SIG-M5 (cell line): Measurements from ENCODE around the gene HOXA4.

Experiments
- DNase-seq: peaks from one replicate; lab custom pipeline; 2025; lab: John Stamatoyannopoulos, UW

HOXA4 gene

DNA sequence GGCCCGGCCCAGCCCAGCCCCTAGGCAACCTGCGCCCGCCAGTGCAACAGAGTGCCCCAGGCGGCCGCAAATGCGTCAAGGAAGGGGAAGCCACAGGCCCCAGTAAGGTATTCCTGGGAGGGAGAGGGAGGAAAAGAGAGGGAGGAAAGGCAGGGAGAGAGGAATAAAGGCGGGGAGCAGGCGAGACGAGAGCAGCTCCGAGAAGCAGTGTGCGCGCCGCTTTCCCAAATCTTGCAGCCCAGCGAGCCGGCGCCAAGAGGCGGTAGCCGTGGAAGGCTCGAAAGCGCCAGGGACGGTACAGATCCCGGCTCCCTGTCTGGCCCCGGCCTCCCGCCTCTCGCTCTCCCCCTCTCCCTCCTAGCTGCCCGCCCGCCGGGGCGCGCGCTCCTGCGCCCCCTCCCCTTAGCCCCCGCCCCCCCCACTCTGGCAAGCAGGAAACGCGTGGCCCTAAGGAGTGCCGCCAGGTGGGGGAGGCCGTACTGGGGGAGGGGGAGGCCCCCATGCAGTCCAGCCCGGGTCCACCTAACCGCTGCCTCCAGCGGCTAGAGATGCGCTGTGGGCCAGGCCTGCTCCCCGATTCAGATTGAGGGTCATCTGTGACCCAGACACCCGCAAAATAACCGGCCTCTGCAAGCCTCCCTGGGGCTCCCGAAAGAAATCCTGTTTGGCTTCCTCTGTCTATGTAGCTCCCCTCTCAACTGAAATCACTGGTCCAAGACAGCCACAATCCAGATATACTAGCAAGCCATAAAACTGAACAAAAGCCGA lies 39.3 kb upstream of the HOXA4 start:
- DNase-seq: no peak

DNA sequence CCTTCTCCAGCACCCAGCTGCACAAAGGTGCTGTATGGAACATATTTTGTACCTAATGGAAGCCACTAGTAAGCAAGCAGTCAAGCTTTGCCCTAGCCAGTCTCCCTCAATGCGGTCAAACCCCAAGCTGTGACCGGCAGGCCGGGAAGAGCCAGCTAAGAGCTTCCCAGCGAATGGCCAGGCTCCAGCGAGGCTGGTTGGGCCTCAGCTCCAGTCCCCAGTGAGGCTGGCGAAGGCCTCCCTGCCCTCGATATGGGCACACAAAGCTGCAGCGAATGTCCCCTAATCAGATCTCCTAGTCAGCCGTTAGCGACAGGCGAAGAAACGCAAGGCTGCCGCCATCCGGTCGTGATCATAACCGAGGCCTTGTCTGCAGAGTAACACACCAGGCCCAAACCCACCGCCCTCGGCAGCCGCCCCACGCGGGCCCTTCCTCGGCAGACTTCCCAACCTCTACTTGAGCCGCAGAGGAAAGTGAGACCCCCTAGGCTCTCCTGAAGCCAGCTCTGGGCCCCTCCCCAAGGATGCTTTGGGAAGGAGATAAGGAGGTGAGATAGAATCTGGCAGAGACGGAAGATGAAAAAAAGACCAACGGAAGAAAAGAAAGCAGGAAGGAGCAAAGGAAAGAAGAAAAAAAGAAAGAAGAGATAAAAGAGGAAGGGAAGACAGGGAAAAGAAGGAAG lies 37.8 kb upstream of the HOXA4 start:
- no peak for DNase-seq

DNA sequence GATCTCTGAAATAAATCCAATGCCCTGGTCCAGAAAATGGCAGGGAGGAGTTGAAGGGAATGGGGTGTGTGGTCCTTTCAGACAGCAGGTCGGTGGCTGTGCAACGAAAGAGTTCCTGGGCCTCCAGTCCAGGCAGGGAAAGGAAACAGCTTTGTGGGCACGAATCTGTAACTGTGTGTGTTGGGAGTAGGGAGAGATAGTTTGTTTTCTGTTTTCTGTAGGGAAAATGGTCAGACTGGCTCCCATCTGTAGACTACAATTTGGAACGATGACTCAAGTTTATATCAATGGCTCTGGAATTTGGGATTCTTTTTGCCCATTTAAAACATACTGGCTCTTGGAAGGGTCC lies 37.3 kb upstream of the HOXA4 start:
- no peak for DNase-seq

DNA sequence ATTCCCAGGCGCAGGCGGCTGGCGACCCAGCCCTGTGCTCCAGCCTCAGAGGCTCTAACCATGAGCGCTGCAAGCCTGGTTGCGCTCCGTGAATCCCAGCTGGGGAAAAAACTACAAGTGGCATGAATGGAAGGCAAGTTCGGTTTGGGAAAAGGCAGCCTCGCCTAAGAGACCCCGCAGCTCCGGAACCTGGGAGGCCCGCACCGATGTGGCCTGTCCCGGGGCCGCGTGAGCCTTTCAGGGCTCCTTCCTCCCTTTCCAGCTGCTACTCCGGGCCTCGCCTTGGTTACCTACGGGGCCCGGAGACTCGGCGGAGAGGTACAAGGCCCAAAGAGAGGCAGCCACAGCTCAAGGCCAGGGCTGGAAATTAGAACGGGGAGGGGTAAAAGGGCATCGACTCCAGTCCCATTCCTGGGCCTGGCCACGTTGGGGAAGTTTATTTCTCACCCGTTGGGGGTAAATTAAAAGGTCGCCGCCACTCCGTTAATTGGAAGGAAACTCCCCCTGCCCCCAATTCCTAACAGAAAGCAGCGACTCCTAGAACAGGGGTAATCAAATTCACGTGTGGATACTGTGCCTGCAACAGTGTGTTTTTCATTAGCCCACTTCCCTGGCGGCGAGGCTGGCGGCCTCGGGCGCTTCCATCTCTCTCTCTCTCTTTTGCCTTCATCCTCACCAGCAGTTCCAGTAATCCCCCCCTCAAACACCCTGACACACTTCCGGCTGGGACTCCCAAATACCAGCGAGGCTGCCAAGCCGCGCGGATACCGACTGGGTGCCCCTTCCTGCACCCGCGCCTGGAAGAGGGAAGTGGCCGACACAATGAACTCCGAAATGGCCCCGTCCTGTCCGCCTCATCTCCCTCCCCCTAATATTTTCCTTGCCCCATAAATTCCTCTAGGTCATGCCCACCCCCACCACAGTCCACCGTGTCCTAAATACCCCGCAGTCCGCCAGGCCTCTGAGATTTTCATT lies 36.3 kb upstream of the HOXA4 start:
- DNase-seq: no peak

DNA sequence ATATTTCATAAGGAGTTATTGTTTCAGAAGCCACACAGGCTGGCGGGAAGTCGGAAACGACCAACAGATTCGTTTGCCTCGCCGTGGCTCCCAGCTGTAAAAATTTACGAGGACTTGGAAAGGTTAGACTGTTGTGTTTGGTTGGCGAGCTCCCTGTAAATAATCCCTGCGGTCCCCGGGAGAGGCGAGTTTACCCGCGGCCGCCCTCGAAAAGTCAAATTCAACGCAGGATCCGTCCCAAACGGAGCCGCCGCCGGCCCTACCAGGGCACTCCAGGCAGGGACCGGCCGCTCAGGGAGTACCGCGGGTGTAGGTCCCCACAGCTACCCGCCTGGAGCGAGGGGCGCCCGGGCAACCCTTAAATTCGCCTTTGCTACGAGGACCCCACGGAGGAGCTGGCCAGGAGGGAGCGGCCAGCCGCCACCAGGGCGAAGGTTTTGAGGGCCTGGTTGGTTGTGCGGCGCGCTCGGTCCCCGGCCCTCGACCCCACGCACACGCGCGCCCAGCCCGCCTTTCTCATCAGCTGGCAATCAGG lies 35.5 kb upstream of the HOXA4 start:
- no peak for DNase-seq

DNA sequence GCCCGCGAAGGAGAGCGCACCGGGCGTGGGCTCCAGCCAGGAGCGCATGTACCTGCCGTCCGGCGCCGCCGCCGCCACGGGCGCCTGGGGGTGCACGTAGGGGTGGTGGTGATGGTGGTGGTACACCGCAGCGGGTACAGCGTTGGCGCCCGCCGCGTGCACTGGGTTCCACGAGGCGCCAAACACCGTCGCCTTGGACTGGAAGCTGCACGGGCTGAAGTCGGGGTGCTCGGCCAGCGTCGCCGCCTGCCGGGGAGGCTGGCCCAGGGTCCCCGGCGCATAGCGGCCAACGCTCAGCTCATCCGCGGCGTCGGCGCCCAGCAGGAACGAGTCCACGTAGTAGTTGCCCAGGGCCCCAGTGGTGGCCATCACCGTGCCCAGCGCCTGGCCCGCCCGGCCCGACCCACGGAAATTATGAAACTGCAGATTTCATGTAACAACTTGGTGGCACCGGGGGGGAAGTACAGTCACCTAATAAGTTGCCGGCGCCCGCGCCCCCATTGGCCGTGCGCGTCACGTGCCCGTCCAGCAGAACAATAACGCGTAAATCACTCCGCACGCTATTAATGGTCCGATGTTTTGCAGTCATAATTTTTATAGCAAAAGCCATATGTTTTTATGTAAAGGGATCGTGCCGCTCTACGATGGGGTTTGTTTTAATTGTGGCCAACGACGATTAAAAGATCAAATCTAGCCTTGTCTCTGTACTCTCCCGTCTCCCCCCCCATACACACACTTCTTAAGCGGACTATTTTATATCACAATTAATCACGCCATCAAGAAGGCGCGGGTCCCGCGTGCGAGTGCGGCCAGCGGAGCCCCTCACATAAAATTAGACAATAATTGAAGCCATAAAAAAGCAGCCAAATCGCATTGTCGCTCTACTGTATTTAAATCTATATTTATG lies 34.8 kb upstream of the HOXA4 start, which contains the start of gene HOXA9:
Gene HOXA9 (minus strand): TSS at position 449 of the 907 bp plus-strand sequence. CDS start 80 bp downstream, at position 369.
- no peak for DNase-seq

DNA sequence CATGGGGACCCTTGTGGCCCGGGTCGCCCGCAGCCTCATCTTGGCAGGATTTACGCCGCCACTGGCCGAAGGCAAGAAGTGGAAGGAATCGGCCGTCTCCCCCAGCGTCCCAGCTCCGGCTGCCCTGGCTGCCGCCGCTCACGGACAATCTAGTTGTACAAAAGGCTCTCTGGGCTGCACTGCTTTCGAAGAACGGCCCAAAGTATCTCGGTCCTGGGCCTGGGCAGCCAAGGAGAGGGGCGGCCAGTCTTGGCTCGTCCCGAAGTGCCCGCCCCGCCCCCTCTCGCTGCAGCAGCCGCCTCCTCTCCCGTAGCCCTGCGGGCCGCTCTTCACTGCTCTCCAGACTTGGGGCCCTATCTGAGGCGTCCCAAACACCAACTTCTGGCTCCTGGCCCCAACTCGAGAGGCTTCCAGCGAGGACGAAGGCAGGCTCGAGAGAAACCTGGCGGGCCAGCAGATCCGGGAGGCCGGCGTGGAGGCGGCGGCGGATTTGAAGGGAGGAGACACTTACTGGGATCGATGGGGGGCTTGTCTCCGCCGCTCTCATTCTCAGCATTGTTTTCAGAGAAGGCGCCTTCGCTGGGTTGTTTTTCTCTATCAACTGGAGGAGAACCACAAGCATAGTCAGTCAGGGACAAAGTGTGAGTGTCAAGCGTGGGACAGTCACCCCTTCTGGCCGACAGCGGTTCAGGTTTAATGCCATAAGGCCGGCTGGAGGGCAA lies 34.0 kb upstream of the HOXA4 start:
- no peak for DNase-seq

DNA sequence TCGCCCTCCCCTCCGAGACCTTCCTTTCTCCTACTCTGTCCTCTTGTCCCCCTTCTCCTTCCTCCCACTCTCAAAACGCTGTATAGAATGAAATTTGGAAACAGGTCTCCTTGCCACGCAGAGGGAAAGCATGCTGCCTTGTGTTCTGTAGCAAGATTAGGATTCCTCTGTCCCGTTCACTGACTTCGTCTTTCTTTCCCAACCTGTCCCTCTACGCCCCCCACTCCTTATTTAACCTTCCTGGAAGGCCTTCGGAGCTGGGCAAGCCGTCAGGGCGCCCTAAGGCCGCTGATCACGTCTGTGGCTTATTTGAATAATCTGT lies 33.4 kb upstream of the HOXA4 start:
- no peak for DNase-seq

DNA sequence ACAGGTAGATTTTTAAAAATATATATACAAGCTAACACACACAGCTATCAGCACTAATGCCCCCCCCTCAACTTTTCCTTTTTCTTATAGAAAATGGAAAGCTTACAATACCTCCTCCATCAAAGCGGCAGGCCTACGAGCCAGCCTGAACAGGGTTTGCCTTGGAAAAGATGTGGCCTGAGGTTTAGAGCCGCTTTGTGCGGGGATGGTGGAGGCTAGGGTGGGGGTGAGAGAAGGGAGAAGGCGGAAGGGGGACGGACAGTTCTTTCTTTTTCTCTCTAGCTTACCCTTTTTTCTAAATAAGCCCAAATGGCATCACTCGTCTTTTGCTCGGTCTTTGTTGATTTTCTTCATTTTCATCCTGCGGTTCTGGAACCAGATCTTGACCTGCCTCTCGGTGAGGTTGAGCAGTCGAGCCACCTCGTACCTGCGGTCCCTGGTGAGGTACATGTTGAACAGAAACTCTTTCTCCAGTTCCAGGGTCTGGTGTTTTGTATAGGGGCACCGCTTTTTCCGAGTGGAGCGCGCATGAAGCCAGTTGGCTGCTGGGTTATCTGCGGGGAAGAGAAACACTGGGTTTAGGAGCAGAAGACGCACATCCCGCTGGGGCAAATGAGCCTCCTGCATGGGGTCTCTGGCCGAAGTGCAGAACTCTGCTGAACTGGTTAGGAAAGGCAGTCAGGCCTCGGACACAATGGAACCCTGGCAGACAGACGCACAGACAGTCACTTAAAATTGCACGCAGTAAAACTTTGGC lies 32.9 kb upstream of the HOXA4 start:
- DNase-seq: no peak

DNA sequence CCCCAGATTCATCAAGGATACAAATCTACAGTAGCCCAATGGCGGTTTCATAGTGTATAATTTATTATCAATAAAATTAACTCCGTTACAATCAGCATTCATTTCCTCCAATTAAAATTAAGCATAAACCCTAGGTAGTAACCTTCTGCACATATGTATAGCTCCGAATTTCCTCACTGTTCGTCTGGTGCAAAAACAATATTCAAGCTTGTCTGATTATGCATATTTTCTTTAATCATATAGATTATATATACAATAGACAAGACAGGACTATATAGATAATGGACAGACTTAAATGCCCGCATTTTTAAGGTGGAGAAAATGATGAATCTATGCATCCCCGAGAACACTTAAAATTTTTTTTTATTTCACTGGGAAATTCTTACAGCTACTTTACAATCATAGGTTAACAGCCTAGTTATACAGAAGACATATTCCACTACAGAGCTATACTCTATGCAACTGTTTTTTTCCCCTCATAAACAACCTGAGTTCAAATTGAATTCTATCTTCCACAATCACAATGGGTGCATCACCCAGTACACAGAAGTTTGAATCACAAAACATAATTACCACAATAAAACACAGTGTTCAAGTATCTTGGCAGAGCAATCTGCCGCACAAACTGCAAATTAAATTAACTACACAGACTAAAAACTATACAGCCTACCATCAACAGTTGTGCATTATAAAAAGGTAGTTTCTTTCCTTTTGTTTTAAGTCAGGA lies 32.2 kb upstream of the HOXA4 start:
- DNase-seq: no peak

DNA sequence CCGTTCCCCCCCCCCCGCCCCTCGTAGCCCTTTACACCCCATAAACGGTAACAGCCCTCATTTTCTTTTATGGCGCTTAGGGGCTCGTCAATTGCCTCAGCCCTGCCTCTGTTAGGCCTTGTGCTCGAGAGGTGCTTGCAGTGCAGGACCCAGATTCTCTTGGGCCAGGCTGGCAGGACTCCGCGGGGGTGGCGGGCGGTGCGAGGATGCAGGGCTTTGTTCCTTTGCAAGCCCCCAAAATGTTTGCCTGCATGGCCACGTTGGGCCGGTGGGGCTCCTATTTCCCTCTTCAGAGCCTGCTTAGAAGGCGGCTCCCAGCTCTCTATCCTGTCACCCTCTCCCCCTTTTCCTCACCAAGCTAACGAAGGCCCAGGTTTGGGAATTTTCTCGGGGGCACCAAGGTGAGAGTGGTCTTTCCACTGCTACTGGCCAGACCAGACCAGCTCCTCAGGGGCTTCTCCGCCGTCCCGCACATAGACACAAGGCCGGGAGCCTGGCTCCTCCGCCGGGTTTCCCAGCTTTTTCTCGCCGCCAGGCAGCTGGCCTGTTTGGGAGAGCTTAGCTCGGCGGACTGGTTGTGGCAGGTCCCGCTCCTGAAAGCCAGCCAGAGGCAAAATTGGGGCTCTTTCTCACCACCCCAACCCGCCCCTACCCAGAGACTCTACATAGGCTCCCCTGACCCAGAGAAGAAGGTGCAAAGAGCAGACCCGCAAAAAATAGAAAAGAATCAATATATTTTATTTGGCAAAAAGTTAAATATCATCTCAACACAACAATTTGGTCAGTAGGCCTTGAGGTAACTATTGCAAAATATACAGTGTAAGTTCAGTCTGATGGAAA lies 31.4 kb upstream of the HOXA4 start:
- DNase-seq: no peak

DNA sequence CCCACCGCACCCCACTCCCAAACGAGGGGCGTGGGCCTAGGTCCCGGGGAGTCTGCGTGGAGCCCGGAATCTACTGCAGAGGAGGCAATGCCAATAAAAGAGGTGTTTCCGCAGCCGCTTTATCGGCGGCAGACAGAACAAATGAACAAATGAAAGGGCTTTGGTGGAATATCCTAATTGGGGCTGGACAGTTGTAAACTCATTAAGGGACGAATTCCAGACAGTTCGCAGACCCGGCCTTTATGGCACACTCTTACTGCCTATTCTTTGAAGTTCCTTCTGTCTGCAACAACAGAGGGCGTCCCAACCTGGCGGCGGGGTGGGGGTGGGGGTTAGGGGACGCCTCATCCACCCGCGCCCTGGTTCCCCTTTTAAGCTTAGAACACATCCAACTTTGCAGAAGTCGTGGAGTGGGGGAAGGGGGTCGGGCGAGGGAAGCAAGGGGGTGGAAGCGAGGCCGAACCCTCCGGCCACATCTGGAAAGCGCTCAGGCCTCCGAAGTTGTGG lies 30.7 kb upstream of the HOXA4 start:
- DNase-seq: no peak

DNA sequence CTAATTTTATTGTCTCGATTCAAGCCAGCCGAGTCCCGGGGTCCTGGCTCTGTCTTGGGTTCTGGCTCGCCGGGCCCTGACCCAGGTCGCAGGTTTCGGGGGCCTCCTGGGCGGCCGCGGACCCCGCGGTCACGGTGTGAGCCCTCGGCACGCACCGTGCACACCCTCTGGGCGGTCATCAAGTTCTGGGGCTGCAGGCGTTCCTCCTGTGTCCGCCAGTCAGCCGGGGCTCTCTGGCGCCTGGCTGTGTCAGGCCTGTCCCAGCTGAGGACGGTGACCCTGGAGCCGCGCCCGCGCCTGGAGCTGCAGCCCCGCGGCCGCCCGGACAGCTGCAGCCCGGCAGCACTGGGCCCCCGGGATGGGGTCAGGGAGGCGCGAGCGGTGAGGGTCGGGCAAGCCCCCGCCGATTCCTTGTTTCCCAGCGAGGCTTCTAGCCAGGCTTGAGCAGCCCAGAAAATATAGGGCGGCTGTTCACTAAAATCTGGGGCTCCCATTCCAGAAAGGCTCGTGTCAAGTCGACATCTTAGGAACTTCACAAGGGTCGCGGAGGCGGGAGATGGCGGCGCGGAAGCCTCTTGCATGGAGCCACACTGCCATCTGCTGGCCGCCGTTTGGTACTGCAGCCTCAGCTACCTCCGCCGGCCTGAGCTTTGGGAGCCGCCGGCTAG lies 30.1 kb upstream of the HOXA4 start:
- DNase-seq: no peak

DNA sequence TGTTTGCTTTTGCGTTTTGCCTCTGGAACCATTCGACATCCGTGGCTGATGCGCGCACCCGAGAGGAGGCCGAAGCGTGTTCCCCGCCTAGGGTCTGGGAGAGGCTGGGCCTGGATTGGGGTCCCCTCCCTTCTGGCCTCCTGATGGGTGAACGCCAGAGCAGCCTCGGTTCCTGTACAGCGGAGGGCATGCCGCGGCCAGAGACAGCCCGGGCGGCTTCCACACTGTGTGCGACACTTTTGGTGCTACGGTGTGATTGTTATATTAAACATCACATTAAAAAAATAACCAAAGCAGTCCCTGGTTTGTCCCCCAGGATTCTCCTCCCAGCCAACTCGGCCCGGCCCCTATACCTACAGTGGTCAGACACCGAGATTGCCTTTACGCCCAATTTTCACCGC lies 29.6 kb upstream of the HOXA4 start:
- DNase-seq: no peak

DNA sequence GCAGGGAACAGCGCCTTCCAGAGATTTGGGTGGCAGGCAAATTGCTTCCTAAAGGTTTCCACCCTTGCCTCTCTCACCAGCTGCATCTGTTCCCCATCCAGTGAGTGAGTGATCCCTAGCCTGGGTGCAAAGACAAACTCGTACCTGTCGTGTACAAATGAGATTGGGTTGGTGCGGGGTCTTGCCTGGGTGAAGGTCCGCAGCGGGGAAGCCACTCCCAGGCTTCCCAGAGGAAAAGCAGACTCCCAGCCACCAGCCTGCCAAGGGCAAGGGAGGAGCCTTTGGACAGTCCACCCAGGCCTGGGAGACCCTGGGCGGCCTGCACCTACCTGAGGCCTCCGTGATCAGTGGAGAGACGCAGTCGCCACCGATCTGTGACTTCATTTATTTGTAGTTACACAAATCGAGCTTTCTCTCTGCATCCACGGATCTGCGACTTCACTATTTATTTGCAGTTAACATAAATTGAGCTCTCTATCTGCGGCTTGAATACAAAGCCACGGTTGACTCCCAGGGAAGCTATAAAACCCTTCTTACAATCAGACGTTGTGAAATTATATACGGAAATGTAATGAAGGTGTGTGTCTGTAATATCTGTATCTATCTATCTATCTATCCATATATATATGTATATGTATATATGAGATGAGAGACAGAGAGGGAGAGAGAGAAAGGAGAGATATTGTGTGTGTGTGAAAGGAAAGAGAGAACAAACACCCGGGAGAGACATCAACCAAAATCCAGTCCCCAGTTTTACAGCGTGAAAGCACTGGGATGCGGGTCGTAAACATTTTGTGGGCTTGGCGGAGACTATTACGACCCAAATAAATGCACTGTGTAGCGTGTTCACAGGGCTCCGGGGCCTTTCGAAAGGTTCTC lies 28.9 kb upstream of the HOXA4 start:
- DNase-seq: no peak

DNA sequence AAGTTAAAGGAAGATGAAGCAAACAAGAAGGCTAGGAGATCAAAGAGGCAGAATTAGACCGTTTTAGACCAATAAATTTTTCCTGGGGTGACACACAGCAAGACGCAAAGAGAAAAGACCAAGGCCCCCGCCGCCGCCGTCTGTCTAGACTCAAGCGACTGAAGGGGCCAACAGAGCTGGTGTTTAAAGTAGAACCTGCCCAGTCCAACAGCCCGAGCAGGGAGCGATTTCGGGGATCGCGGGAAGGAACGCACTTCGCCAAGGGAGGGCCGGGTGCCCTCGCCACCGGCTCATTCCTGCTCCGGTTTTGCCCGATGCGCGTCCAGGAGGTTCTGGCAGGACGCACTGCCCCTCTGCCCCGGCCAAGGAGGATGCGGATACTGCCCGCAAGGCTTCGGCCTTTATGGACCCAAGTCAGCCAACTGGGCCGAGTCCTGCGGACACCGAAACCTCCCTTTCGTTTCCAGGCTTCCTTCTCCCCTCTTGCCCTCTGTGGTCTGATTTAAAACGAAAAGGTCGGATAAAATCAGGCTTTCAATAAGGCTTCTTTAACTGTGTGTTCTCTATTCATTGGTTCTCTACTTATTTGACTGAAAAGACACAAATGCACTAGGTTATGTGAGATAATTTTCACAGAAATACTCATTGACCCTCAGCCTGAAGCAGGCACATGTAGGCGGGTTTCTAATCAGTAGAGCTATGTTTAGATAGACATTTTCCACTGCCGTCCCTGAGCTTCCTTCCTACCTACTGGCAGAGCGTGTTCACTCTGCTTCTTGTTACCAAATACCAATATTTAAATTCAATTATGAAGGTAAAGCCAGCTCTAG lies 28.1 kb upstream of the HOXA4 start:
- DNase-seq: no peak
